DND-41 (cell line): ENCODE results near the gene METAP1D.

Source experiments
- EZH2 ChIP-seq: IDR thresholded peaks from 3 replicates; pipeline ENCODE4 v1.6.1; 2012; ENCODE audit warnings: borderline replicate concordance, low read depth, mild to moderate bottlenecking, moderate library complexity, low read length, inconsistent platforms; ENCODE audit not compliant: severe bottlenecking
- TF ChIP-seq, protein P1 (sequence below): IDR thresholded peaks from 2 replicates; pipeline ENCODE4 v1.5.1; 2012; ENCODE audit warnings: borderline replicate concordance, low read length, moderate library complexity, mild to moderate bottlenecking; ENCODE audit not compliant: poor library complexity, severe bottlenecking; ENCODE audit errors: extremely low read depth

- TF ChIP-seq, protein P1, sequence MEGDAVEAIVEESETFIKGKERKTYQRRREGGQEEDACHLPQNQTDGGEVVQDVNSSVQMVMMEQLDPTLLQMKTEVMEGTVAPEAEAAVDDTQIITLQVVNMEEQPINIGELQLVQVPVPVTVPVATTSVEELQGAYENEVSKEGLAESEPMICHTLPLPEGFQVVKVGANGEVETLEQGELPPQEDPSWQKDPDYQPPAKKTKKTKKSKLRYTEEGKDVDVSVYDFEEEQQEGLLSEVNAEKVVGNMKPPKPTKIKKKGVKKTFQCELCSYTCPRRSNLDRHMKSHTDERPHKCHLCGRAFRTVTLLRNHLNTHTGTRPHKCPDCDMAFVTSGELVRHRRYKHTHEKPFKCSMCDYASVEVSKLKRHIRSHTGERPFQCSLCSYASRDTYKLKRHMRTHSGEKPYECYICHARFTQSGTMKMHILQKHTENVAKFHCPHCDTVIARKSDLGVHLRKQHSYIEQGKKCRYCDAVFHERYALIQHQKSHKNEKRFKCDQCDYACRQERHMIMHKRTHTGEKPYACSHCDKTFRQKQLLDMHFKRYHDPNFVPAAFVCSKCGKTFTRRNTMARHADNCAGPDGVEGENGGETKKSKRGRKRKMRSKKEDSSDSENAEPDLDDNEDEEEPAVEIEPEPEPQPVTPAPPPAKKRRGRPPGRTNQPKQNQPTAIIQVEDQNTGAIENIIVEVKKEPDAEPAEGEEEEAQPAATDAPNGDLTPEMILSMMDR = no peak
- TF ChIP-seq EZH2 = no peak
Measured at GRCh38 chr2:172079838-172080640, 80.3 kb downstream of the METAP1D start.
